ENCODE measurements around the gene CEP55. TPM values are rescaled to one million over a fixed set of nuclear protein-coding genes. Genes with fewer than 3 reads are reported as not detected.

The CEP55 gene
- total RNA-seq, 4 donors from 2014 or later, result 1.1 to 13.1 (median 4.3) TPM; not detected in 1

- no peaks in the 10 kb centered on the region for H3K27me3 ChIP-seq
- H3K4me3 ChIP-seq, result no peak overlapping the region
- peak overlapping the region; percentile 60 to 79 (median 71) for H3K27ac ChIP-seq
- peaks cover 0 to 33% (median 18%) of the 10 kb centered on the region in 4 donors for H3K4me1 ChIP-seq
- intact Hi-C loops (cut with DNase I; ENCODE audit: low total_unique reads), result no loop called here
- no peak for TF ChIP-seq EP300 (IDR thresholded peaks at IDR 0.05; ENCODE audit: low read depth)
- TF ChIP-seq POLR2AphosphoS5 (IDR thresholded peaks at IDR 0.05), result peak in 1 of 3 donors; percentile 17
- 21 to 47% methylated on average over 2 to 3 of the region's 3 CpGs for WGBS, 2 donors (ENCODE audit: low coverage in 1 of 2)
- no peaks in the 10 kb centered on the region for H3K9me3 ChIP-seq
- peak; percentile 36 for DNase-seq
- in situ Hi-C loops (cut with MboI; ENCODE audit: low pct_ligation_motif_present in 1 of 4, low pct_unique_long_range_greater_than_20kb in 1 of 4, low sequenced_read_pairs in 3 of 4), result no loop called here
- no peaks in the 10 kb centered on the region for H3K36me3 ChIP-seq
These were observed 80.5 kb downstream of the CEP55 start for GRCh38 chr10:93576888-93577287.

DNA sequence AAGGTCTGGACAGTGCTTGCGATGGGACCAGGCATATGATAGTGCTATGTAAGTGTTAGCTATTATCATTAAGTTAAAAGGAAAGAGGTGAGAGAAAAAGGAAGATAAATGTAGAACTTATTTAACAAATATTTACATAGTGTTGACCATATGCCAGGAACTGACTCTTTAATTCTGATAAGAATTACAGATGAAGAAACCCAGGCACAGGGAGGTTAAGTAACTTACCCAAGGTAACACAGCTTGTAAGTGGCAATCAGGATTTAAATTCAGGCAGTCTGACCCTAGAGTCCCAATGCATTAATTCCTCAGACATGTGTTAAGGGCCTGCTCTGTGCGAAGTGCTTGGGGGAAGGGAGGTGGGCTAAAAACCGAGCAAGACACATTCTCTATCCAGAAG lies 81.2 kb downstream of the CEP55 start:
- no peak for DNase-seq
- Histone ChIP-seq H3K27me3 (no peaks in the 10 kb centered on the region), H3K36me3 (no peaks in the 10 kb centered on the region), H3K4me1 (peaks cover 0 to 33% (median 18%) of the 10 kb centered on the region in 4 donors), H3K9me3 (no peaks in the 10 kb centered on the region), H3K27ac (peak overlapping the region; percentile 60 to 79 (median 71)), H3K4me3 (no peak overlapping the region)
- intact Hi-C loops (cut with DNase I; ENCODE audit: low total_unique reads), result no loop called here
- in situ Hi-C loops (cut with MboI; ENCODE audit: low pct_ligation_motif_present in 1 of 4, low pct_unique_long_range_greater_than_20kb in 1 of 4, low sequenced_read_pairs in 3 of 4), result no loop called here
- TF ChIP-seq POLR2A (IDR thresholded peaks at IDR 0.05), result no peak
- no peak for TF ChIP-seq EP300 (IDR thresholded peaks at IDR 0.05; ENCODE audit: low read depth)
- TF ChIP-seq CTCF (IDR thresholded peaks at IDR 0.05), result no peak
- no peak for TF ChIP-seq POLR2AphosphoS5 (IDR thresholded peaks at IDR 0.05)
- 76 to 81% methylated on average over 3 of the region's 3 CpGs for WGBS, 2 donors (ENCODE audit: low coverage in 1 of 2)

Small RNA genes within 50 kb of the gene (small RNA-seq; reads per million reads assigned to genes)
- gene RNA5SP323, result 0 reads per million in 4 donors

Other genes with a start within 250 kb of the CEP55 start
- gene MYOF, start 14.3 kb upstream of the CEP55 start, total RNA-seq, result 10 to 100 TPM; 18.9 to 57.2 (median 50.2) TPM
- 10 to 100 TPM in 3 of 4 donors, under 1 TPM in 1; 0.75 to 17.1 (median 12.9) TPM for gene FFAR4, start 70.1 kb downstream of the CEP55 start, total RNA-seq
- gene RBP4, start 104.6 kb downstream of the CEP55 start, total RNA-seq, result 10 to 100 TPM in 2 of 4 donors, 1 to 10 TPM in 2; 3.4 to 18.0 (median 7.1) TPM
- not detected for gene PDE6C, start 115.9 kb downstream of the CEP55 start, total RNA-seq
- gene FRA10AC1, start 206.0 kb downstream of the CEP55 start, total RNA-seq, result 10 to 100 TPM in 3 of 4 donors, 1 to 10 TPM in 1; 1.9 to 37.4 (median 13.9) TPM

All from transverse colon (tissue), 4 donors.